H1 (cell line): ENCODE results near the gene ARAP2. TPM values are rescaled to one million over a fixed set of nuclear protein-coding genes. Genes with fewer than 3 reads are reported as not detected.

Experiments used
- CEBPB ChIP-seq: IDR thresholded peaks from 2 replicates; pipeline ENCODE4 v1.6.1; 2012; ENCODE audit warnings: low read depth, low read length
- RFX5 ChIP-seq: IDR thresholded peaks from 2 replicates; pipeline ENCODE4 v1.6.1; 2011; ENCODE audit warnings: low read depth, low read length, improper control_type of control experiment, borderline replicate concordance
- SP2 ChIP-seq: IDR thresholded peaks from 2 replicates; pipeline ENCODE4 v1.6.1; 2012; ENCODE audit warnings: mild to moderate bottlenecking, low read length, inconsistent platforms
- ZNF274 ChIP-seq: IDR thresholded peaks from 2 replicates; pipeline ENCODE4 v1.7.0; 2012; ENCODE audit warnings: low read length, borderline replicate concordance; ENCODE audit errors: extremely low read depth
- polyA plus RNA-seq, 7 experiments: library from polyadenylated mRNA; depleted of rRNA in 3 of 7; stranded (reverse) in 5 of 7; unstranded in 2 of 7; fragments of >200 nt in 5 of 7; fragments of 200-250 nt in 2 of 7; gene quantifications; 1 replicate in 5 of 7; 2 replicates in 1 of 7; 4 replicates in 1 of 7; pipeline versions ENCODE4 v1.2.1 to v1.2.3, GENCODE V29; 2011 to 2013; ENCODE audit warnings: missing spikeins in 2 of 7, mixed read lengths in 2 of 7
- total RNA-seq: library from RNA; stranded (reverse); fragmentation: NEBNext Ultra II Directional; extraction: Animal tissue kit (Norgen Biotek cat#: 25700); gene quantifications from 2 replicates; pipeline ENCODE4 v1.2.1, GENCODE V29; 2021
- TF ChIP-seq, protein P1 (sequence below): IDR thresholded peaks from 2 replicates; pipeline ENCODE4 v1.6.1; 2011; ENCODE audit warnings: low read length, improper control_type of control experiment

Gene ARAP2
- total and polyA plus RNA-seq, 2 of the 8 experiments (the other 6 are each of a cell fraction or from before 2014, with no cell fraction given): 0.15 to 2.3 TPM

- TF ChIP-seq RFX5 (no peak), CEBPB (no peak), ZNF274 (no peak), SP2 (no peak)
- TF ChIP-seq, protein P1, sequence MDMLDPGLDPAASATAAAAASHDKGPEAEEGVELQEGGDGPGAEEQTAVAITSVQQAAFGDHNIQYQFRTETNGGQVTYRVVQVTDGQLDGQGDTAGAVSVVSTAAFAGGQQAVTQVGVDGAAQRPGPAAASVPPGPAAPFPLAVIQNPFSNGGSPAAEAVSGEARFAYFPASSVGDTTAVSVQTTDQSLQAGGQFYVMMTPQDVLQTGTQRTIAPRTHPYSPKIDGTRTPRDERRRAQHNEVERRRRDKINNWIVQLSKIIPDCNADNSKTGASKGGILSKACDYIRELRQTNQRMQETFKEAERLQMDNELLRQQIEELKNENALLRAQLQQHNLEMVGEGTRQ: no peak
These were observed 28.7 kb downstream of the ARAP2 start (continued) for GRCh38 chr4:36215627-36216026.
